Mesenchymal stem cell (in vitro differentiated cells and primary cell): Measurements from ENCODE around the gene TTC38.

ENCODE experiments used
- DNase-seq: peaks from one replicate; pipeline ENCODE4 v3.0.0-alpha.2; 2013
- H2AFZ ChIP-seq: one replicate; pipeline ENCODE4 v1.6.1; 2013; ENCODE audit warnings: low read depth, mild to moderate bottlenecking, control low read depth, inconsistent platforms, low read length, moderate library complexity
- H2AK5ac ChIP-seq: 2 replicates; pipeline ENCODE4 v1.6.1; 2013; ENCODE audit warnings: low read length, moderate library complexity, mild to moderate bottlenecking, inconsistent platforms; ENCODE audit not compliant: severe bottlenecking
- H2BK120ac ChIP-seq: one replicate; pipeline ENCODE4 v1.6.1; 2013; ENCODE audit warnings: low read depth, mild to moderate bottlenecking, inconsistent platforms, low read length, moderate library complexity
- H2BK12ac ChIP-seq, 2 experiments: one replicate each; pipeline ENCODE4 v1.6.1; 2013; ENCODE audit warnings: inconsistent platforms in 2 of 2, low read length in 2 of 2, mild to moderate bottlenecking in 2 of 2, moderate library complexity in 2 of 2, control low read depth in 1 of 2
- H2BK15ac ChIP-seq: one replicate; pipeline ENCODE4 v1.6.1; 2013; ENCODE audit warnings: mild to moderate bottlenecking, low read depth, inconsistent platforms; ENCODE audit not compliant: poor library complexity, severe bottlenecking
- H2BK5ac ChIP-seq: 2 replicates; pipeline ENCODE4 v1.6.1; 2013; ENCODE audit warnings: low read depth, mild to moderate bottlenecking, low read length, control low read depth, inconsistent platforms; ENCODE audit not compliant: poor library complexity, severe bottlenecking
- H3K14ac ChIP-seq, 2 experiments: one replicate each; pipeline ENCODE4 v1.6.1; 2013; ENCODE audit warnings: inconsistent platforms in 2 of 2, low read length in 2 of 2, control low read depth in 1 of 2, mild to moderate bottlenecking in 1 of 2, moderate library complexity in 1 of 2
- H3K18ac ChIP-seq, 2 experiments: one replicate each; pipeline ENCODE4 v1.6.1; 2013; ENCODE audit warnings: inconsistent platforms in 2 of 2, low read length in 2 of 2, control low read depth in 1 of 2, low read depth in 1 of 2, mild to moderate bottlenecking in 1 of 2
- H3K23ac ChIP-seq, 2 experiments: one replicate each; pipeline ENCODE4 v1.6.1; 2013; ENCODE audit warnings: inconsistent platforms in 2 of 2, low read length in 2 of 2, mild to moderate bottlenecking in 2 of 2, moderate library complexity in 2 of 2, control low read depth in 1 of 2
- H3K27ac ChIP-seq: 2 replicates; pipeline ENCODE4 v1.5.1; 2013; ENCODE audit warnings: mild to moderate bottlenecking, moderate library complexity, low read length, control low read depth, inconsistent platforms; ENCODE audit not compliant: poor library complexity, severe bottlenecking
- H3K27me3 ChIP-seq, 2 experiments: 2 replicates each; pipeline versions ENCODE4 v1.6.1 to v1.7.0; 2013; ENCODE audit warnings: low read length in 2 of 2, mild to moderate bottlenecking in 2 of 2, moderate library complexity in 2 of 2, control low read depth in 1 of 2, inconsistent platforms in 1 of 2; ENCODE audit not compliant: control insufficient read depth in 1 of 2, insufficient read depth in 1 of 2
- H3K36me3 ChIP-seq, 2 experiments: 2 replicates each; pipeline versions ENCODE4 v1.6.1 to v1.7.0; 2013; ENCODE audit warnings: low read length in 2 of 2, control low read depth in 1 of 2, inconsistent platforms in 1 of 2, low read depth in 1 of 2, mild to moderate bottlenecking in 1 of 2; ENCODE audit not compliant: insufficient read depth in 2 of 2, control insufficient read depth in 1 of 2
- H3K4ac ChIP-seq, 2 experiments: one replicate each; pipeline ENCODE4 v1.6.1; 2013; ENCODE audit warnings: inconsistent platforms in 2 of 2, low read length in 2 of 2, mild to moderate bottlenecking in 2 of 2, moderate library complexity in 2 of 2, control low read depth in 1 of 2, low read depth in 1 of 2
- H3K4me1 ChIP-seq: 2 replicates; pipeline ENCODE4 v1.6.1; 2013; ENCODE audit warnings: low read depth, low read length, control low read depth; ENCODE audit not compliant: control insufficient read depth, insufficient read depth
- H3K4me2 ChIP-seq: 2 replicates; pipeline ENCODE4 v1.6.1; 2013; ENCODE audit warnings: low read length, mild to moderate bottlenecking, inconsistent platforms; ENCODE audit not compliant: poor library complexity, severe bottlenecking
- H3K4me3 ChIP-seq, 2 experiments: 2 replicates each; pipeline versions ENCODE4 v1.5.1 to v1.7.0; 2013; ENCODE audit warnings: low read length in 2 of 2, mild to moderate bottlenecking in 2 of 2, control low read depth in 1 of 2, low read depth in 1 of 2; ENCODE audit not compliant: insufficient read depth in 1 of 2
- H3K79me1 ChIP-seq: replicated peaks from 2 replicates; pipeline ENCODE4 v1.6.1; 2013; ENCODE audit warnings: mild to moderate bottlenecking, control low read depth, low read length, inconsistent platforms; ENCODE audit not compliant: poor library complexity, severe bottlenecking
- H3K9ac ChIP-seq: 2 replicates; pipeline ENCODE4 v1.7.0; 2013; ENCODE audit warnings: mild to moderate bottlenecking, low read length, moderate library complexity
- H3K9me3 ChIP-seq: 2 replicates; pipeline ENCODE4 v1.7.0; 2013; ENCODE audit warnings: mild to moderate bottlenecking, low read length; ENCODE audit not compliant: control insufficient read depth
- H4K8ac ChIP-seq: one replicate; pipeline ENCODE4 v1.6.1; 2013; ENCODE audit warnings: inconsistent platforms, mild to moderate bottlenecking, low read length, moderate library complexity
- H4K91ac ChIP-seq: one replicate; pipeline ENCODE4 v1.6.1; 2013; ENCODE audit warnings: mild to moderate bottlenecking, low read length, inconsistent platforms
- WGBS: methylation state at CpG from one replicate; pipeline ENCODE4 v1.1.7; 2013; ENCODE audit warnings: mixed read lengths; 5-methylcytosine and 5-hydroxymethylcytosine counted together

TTC38 gene

GRCh38 chr22:46315976-46316375 is 48.2 kb downstream of the TTC38 start:
- no peaks in the 10 kb centered on the region for H3K27me3 ChIP-seq
- WGBS, result 93% methylated on average over 10 of the region's 12 CpGs
- no peak overlapping the region for H3K18ac ChIP-seq
- H3K9ac ChIP-seq, result no peak overlapping the region
- no peak overlapping the region for H4K91ac ChIP-seq
- H2AFZ ChIP-seq, result no peak overlapping the region
- H3K9me3 ChIP-seq, result no peaks in the 10 kb centered on the region
- H3K4me2 ChIP-seq, result no peak overlapping the region
- no peak overlapping the region for H3K4me3 ChIP-seq
- no peak overlapping the region for H2BK12ac ChIP-seq
- peaks cover 8 to 20% of the 10 kb centered on the region in 2 experiments for H3K36me3 ChIP-seq
- H3K23ac ChIP-seq, result no peak overlapping the region
- H3K4me1 ChIP-seq, result peaks cover 6% of the 10 kb centered on the region
- H3K14ac ChIP-seq, result no peak overlapping the region
- H2BK15ac ChIP-seq, result no peak overlapping the region
- no peak overlapping the region for H4K8ac ChIP-seq
- peaks cover 35% of the 10 kb centered on the region for H3K79me1 ChIP-seq
- H2BK120ac ChIP-seq, result no peak overlapping the region
- H3K27ac ChIP-seq, result no peak overlapping the region
- no peak overlapping the region for H3K4ac ChIP-seq
- DNase-seq, result no peak
- no peak overlapping the region for H2BK5ac ChIP-seq
- no peak overlapping the region for H2AK5ac ChIP-seq

GRCh38 chr22:46317646-46318045 is 49.8 kb downstream of the TTC38 start:
- H3K4me2 ChIP-seq, result no peak overlapping the region
- no peak overlapping the region for H2BK15ac ChIP-seq
- peaks cover 8 to 24% of the 10 kb centered on the region in 2 experiments for H3K36me3 ChIP-seq
- no peak overlapping the region for H3K14ac ChIP-seq
- H4K8ac ChIP-seq, result no peak overlapping the region
- H3K18ac ChIP-seq, result no peak overlapping the region
- H2BK5ac ChIP-seq, result no peak overlapping the region
- DNase-seq, result no peak
- H3K9me3 ChIP-seq, result no peaks in the 10 kb centered on the region
- peaks cover 47% of the 10 kb centered on the region for H3K79me1 ChIP-seq
- H2BK12ac ChIP-seq, result no peak overlapping the region
- no peak overlapping the region for H2AFZ ChIP-seq
- no peak overlapping the region for H3K23ac ChIP-seq
- no peak overlapping the region for H3K4ac ChIP-seq
- H2BK120ac ChIP-seq, result no peak overlapping the region
- H2AK5ac ChIP-seq, result no peak overlapping the region
- WGBS, result 90% methylated on average over 20 of the region's 20 CpGs
- H4K91ac ChIP-seq, result no peak overlapping the region
- H3K4me1 ChIP-seq, result peaks cover 6% of the 10 kb centered on the region
- H3K4me3 ChIP-seq, result no peak overlapping the region
- no peaks in the 10 kb centered on the region for H3K27me3 ChIP-seq
- no peak overlapping the region for H3K27ac ChIP-seq
- no peak overlapping the region for H3K9ac ChIP-seq

- Histone ChIP-seq H3K9ac (no peak overlapping the region), H4K91ac (no peak overlapping the region), H3K27ac (no peak overlapping the region), H3K79me1 (peaks cover 52% of the 10 kb centered on the region), H2AFZ (no peak overlapping the region), H3K18ac (no peak overlapping the region), H3K9me3 (no peaks in the 10 kb centered on the region), H3K4me1 (peaks cover 4% of the 10 kb centered on the region), H3K4me3 (no peak overlapping the region), H3K36me3 (peaks cover 8 to 32% of the 10 kb centered on the region in 2 experiments), H2AK5ac (no peak overlapping the region), H2BK5ac (no peak overlapping the region), H2BK12ac (no peak overlapping the region), H2BK15ac (no peak overlapping the region), H4K8ac (no peak overlapping the region), H3K27me3 (no peaks in the 10 kb centered on the region), H3K14ac (no peak overlapping the region), H3K4ac (no peak overlapping the region), H3K4me2 (no peak overlapping the region), H2BK120ac (no peak overlapping the region), H3K23ac (no peak overlapping the region)
- no peak for DNase-seq
- 95% methylated on average over 15 of the region's 15 CpGs for WGBS
Observed at GRCh38 chr22:46318576-46318975, 50.8 kb downstream of the TTC38 start.

GRCh38 chr22:46319319-46319718 is 51.5 kb downstream of the TTC38 start:
- H3K4ac ChIP-seq, result no peak overlapping the region
- no peak overlapping the region for H3K27ac ChIP-seq
- DNase-seq, result no peak
- H2AFZ ChIP-seq, result no peak overlapping the region
- no peak overlapping the region for H4K91ac ChIP-seq
- peaks cover under 1% of the 10 kb centered on the region for H3K4me1 ChIP-seq
- no peak overlapping the region for H2BK15ac ChIP-seq
- H3K27me3 ChIP-seq, result no peaks in the 10 kb centered on the region
- H2BK12ac ChIP-seq, result no peak overlapping the region
- H3K4me2 ChIP-seq, result no peak overlapping the region
- H3K23ac ChIP-seq, result no peak overlapping the region
- H4K8ac ChIP-seq, result no peak overlapping the region
- no peak overlapping the region for H3K18ac ChIP-seq
- 96% methylated on average over 9 of the region's 10 CpGs for WGBS
- no peak overlapping the region for H3K4me3 ChIP-seq
- H3K79me1 ChIP-seq, result peaks cover 50% of the 10 kb centered on the region
- H3K14ac ChIP-seq, result no peak overlapping the region
- H2BK5ac ChIP-seq, result no peak overlapping the region
- no peak overlapping the region for H3K9ac ChIP-seq
- no peak overlapping the region for H2AK5ac ChIP-seq
- H3K9me3 ChIP-seq, result no peaks in the 10 kb centered on the region
- no peak overlapping the region for H2BK120ac ChIP-seq
- peaks cover 8 to 36% of the 10 kb centered on the region in 2 experiments for H3K36me3 ChIP-seq
